Heart right ventricle (tissue), 16 donors: ENCODE results near the gene VASN. TPM values are rescaled to one million over a fixed set of nuclear protein-coding genes. Genes with fewer than 3 reads are reported as not detected.

Experiments
- ATAC-seq, 8 donors: fragments of 200-7000 bp; cut with Tn5 transposase; one replicate each; pipeline ENCODE4 v1.9.1; 2020; ENCODE audit warnings: mild to moderate bottlenecking in 8 of 8, moderate library complexity in 8 of 8, moderate number of reproducible peaks in 1 of 8
- DNase-seq, 2 donors: peaks; one replicate each; pipeline ENCODE4 v3.0.0-alpha.2; 2020
- H3K27ac ChIP-seq, 10 donors: fragments of 200-600 bp; sonication (generic) in 2 of 10; one replicate each; pipeline versions ENCODE4 v1.5.0 to v1.8.0; 2020 to 2022; ENCODE audit warnings: mild to moderate bottlenecking in 3 of 10
- H3K27me3 ChIP-seq, 7 donors: fragments of 200-600 bp; one replicate each; pipeline ENCODE4 v1.8.0; 2021 to 2022; ENCODE audit warnings: mild to moderate bottlenecking in 2 of 7
- H3K36me3 ChIP-seq, 9 donors: fragments of 200-600 bp; sonication (generic) in 1 of 9; one replicate each; pipeline versions ENCODE4 v1.5.0 to v1.8.0; 2020 to 2022; ENCODE audit warnings: mild to moderate bottlenecking in 2 of 9
- H3K4me1 ChIP-seq, 9 donors: fragments of 200-600 bp; sonication (generic) in 1 of 9; one replicate each; pipeline versions ENCODE4 v1.5.0 to v1.8.0; 2020 to 2022; ENCODE audit warnings: mild to moderate bottlenecking in 4 of 9
- H3K4me3 ChIP-seq, 10 donors: fragments of 200-600 bp; sonication (generic) in 2 of 10; one replicate each; pipeline versions ENCODE4 v1.5.0 to v1.8.0; 2020 to 2022; ENCODE audit warnings: mild to moderate bottlenecking in 7 of 10, moderate library complexity in 2 of 10
- H3K9me3 ChIP-seq, 11 donors: fragments of 200-600 bp in 10 of 11; sonication (generic) in 2 of 11; one replicate each; pipeline versions ENCODE4 v1.5.0 to v1.8.0; 2013 to 2022; ENCODE audit warnings: mild to moderate bottlenecking in 2 of 11, control low read depth in 1 of 11, moderate library complexity in 1 of 11
- WGBS, 2 donors: extraction: QIAGEN DNeasy Blood & Tissue Kit; methylation state at CpG; one replicate each; pipeline ENCODE4 v1.1.7; 2013; ENCODE audit warnings: inconsistent platforms in 1 of 2; 5-methylcytosine and 5-hydroxymethylcytosine counted together
- intact Hi-C, 10 donors: fragments of 100-400 bp; cut with DNase I; formaldehyde crosslinking; loops; one replicate each; pipeline versions ENCODE4 v1.11.1 to v1.14.2; 2022
- polyA plus RNA-seq, 2 donors: library from polyadenylated mRNA; stranded (reverse); fragments of 200-250 nt; gene quantifications; one replicate each; pipeline ENCODE4 v1.2.3, GENCODE V29; 2013
- total RNA-seq, 10 donors: library from RNA; stranded (reverse); fragmentation: NEBNext Ultra II Directional in 3 of 10; extraction: Animal tissue kit (Norgen Biotek cat#: 25700) in 3 of 10; gene quantifications; one replicate each; pipeline versions ENCODE4 v1.2.1 to v1.2.4, GENCODE V29; 2021 to 2023
- TF ChIP-seq, protein P1 (sequence below), 9 donors: fragments of 200-600 bp; sonication (generic) in 2 of 9; IDR thresholded peaks; one replicate each; pipeline versions ENCODE4 v1.5.0 to v1.8.0; 2021 to 2022; ENCODE audit warnings: antibody characterized with exemption in 9 of 9, mild to moderate bottlenecking in 5 of 9, moderate library complexity in 1 of 9
- donor health status: Arrhythmogenic right ventricular cardiomyopathy.
- donor health status: ischemic (EF 13 %, LVEDD 7.1; RV severe dilation, severe dysfunction).
- donor health status: healthy with polysubstance abuse.
- donor health status: DM: no; HTN: yes; CAD: no.
- donor health status: DM: no; HTN: no; CAD: no.
- donor health status: ischemic (EF 25% LVEDD 6.9; RV normal size, moderate dysfunction).
- donor health status: ischemic (EF 25% LVEDD 5.7; RV mildly dilated, moderate dysfunction).
- donor health status: healthy.
- donor health status: DM: yes; HTN: yes; CAD: no.
- donor health status: Ischemic cardiomyopathy.
- donor health status: ischemic (EF 35%, LVEDD 5.7; RV mildly dilated, moderate dysfunction).
- donor health status: nonischemic (EF 11% LVEDD 7.7; RV severe dilation, severe dysfunction).
- donor health status: DM: yes; HTN: yes; CAD: no.
- donor health status: PGD.
- donor health status: ischemic (EF 29% LVEDD 5.4; RV normal size, mild dysfunction).
- donor health status: nonischemic (EF 23%, LVEDD 6.1; RV moderate dilation, normal function).

Gene VASN
- total and polyA plus RNA-seq, 12 donors: 3.1 to 27.9 (median 6.0) TPM

DNA sequence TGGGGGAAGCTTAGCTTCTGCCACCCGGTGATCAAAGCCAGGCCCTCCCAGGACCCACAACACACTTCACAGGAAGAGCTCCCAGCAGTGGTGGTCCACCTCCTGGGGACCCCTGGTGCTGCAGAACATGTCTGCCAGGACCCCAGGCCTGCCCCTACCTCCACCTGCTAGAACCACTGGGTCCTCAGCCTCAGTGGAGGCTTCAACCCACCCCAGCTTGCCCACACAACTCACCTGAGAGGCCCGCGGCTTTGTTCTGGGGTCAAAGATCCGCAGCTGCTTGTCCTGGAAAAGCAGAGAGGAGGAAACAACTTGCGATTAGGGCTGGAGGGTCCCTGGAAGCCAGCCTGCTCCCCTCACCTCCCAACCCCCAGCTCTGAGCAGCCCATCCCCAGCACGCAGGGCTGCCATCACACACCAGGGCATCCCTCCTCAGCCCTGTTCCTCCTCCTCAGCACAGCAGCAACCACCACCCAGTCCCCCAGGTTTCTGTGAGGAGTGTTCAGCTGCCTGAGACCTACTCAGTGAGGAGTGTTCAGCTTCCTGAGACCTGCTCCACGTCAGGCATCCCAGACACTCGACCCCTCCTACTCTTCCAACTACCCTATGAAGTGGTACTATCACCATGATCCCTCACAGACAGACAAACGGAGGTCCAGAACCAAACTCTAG lies 23.5 kb downstream of the VASN start:
- intact Hi-C loops: no loop called here

GRCh38 chr16:4399001-4399730 lies 27.5 kb downstream of the VASN start:
- ATAC-seq (no peak), DNase-seq (no peak)
- Histone ChIP-seq H3K4me3 (no peak overlapping the region), H3K4me1 (peaks cover 0 to 11% (median 4%) of the 10 kb centered on the region in 9 donors), H3K27ac (no peak overlapping the region), H3K36me3 (peaks cover 0 to 99% (median 7%) of the 10 kb centered on the region in 9 donors), H3K27me3 (no peaks in the 10 kb centered on the region), H3K9me3 (no peaks in the 10 kb centered on the region)
- intact Hi-C loops: no loop called here
- TF ChIP-seq, protein P1, sequence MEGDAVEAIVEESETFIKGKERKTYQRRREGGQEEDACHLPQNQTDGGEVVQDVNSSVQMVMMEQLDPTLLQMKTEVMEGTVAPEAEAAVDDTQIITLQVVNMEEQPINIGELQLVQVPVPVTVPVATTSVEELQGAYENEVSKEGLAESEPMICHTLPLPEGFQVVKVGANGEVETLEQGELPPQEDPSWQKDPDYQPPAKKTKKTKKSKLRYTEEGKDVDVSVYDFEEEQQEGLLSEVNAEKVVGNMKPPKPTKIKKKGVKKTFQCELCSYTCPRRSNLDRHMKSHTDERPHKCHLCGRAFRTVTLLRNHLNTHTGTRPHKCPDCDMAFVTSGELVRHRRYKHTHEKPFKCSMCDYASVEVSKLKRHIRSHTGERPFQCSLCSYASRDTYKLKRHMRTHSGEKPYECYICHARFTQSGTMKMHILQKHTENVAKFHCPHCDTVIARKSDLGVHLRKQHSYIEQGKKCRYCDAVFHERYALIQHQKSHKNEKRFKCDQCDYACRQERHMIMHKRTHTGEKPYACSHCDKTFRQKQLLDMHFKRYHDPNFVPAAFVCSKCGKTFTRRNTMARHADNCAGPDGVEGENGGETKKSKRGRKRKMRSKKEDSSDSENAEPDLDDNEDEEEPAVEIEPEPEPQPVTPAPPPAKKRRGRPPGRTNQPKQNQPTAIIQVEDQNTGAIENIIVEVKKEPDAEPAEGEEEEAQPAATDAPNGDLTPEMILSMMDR (IDR thresholded peaks at IDR 0.05): no peak
- WGBS, 2 donors: 93 to 95% methylated on average over 9 of the region's 9 CpGs

More for the DNA sequence above, 23.5 kb downstream of the VASN start:
- TF ChIP-seq, protein P1 (IDR thresholded peaks at IDR 0.05): no peak
- WGBS, 2 donors: 75 to 76% methylated on average over 9 of the region's 9 CpGs
- Histone ChIP-seq H3K4me1 (peaks cover 0 to 26% (median 13%) of the 10 kb centered on the region in 9 donors), H3K4me3 (no peak overlapping the region), H3K36me3 (peaks cover 0 to 94% (median 7%) of the 10 kb centered on the region in 9 donors), H3K27ac (no peak overlapping the region), H3K27me3 (no peaks in the 10 kb centered on the region), H3K9me3 (no peaks in the 10 kb centered on the region)
- DNase-seq (no peak), ATAC-seq (no peak)

DNA sequence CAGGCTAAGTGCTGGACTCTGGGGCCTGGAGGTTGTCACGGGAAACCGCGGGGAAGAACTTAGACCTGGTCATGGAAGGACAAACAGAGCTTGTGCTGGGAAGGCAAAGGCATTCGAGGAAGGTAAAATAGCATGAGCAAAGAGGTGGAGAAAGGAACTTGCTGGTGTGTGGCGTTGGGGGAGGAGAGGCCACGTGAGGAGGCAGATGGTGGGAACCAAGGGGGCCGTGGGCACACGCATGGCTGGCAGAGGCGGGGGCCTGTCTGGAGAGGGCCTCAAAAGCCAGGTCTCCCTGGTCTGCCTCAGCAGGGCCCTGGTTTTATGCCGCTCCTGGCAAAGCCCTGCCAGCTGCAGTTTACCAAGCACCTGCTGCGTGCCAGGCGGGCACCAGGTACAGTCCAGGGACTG lies 29.4 kb downstream of the VASN start:
- H3K9me3 ChIP-seq: no peaks in the 10 kb centered on the region
- TF ChIP-seq, protein P1 (IDR thresholded peaks at IDR 0.05): no peak
- no peak for ATAC-seq
- 93 to 96% methylated on average over 12 of the region's 12 CpGs for WGBS, 2 donors
- peaks cover 0 to 11% (median 4%) of the 10 kb centered on the region in 9 donors for H3K4me1 ChIP-seq
- DNase-seq: no peak
- H3K27me3 ChIP-seq: no peaks in the 10 kb centered on the region
- no peak overlapping the region for H3K4me3 ChIP-seq
- H3K36me3 ChIP-seq: peaks cover 0 to 99% (median 5%) of the 10 kb centered on the region in 9 donors
- H3K27ac ChIP-seq: no peak overlapping the region
- intact Hi-C loops: loop anchor here (5.0 to 10.0 kb wide), 5 partner anchors 106 to 199 kb away; no protein-coding TSS in a partner anchor

- Histone ChIP-seq H3K27ac (no peak overlapping the region), H3K9me3 (no peaks in the 10 kb centered on the region), H3K27me3 (no peaks in the 10 kb centered on the region), H3K36me3 (peaks cover 0 to 99% (median 8%) of the 10 kb centered on the region in 9 donors), H3K4me3 (no peak overlapping the region), H3K4me1 (peaks cover 0 to 11% (median 4%) of the 10 kb centered on the region in 9 donors)
- TF ChIP-seq, protein P1 (IDR thresholded peaks at IDR 0.05): no peak
- no peak for ATAC-seq
- intact Hi-C loops: loop anchor here (5.0 to 10.0 kb wide), 5 partner anchors 107 to 199 kb away; no protein-coding TSS in a partner anchor
- 95 to 96% methylated on average over 12 of the region's 12 CpGs for WGBS, 2 donors
- no peak for DNase-seq
These were observed 29.9 kb downstream of the VASN start for GRCh38 chr16:4401510-4401909.
